Raji (cell line): Measurements from ENCODE around the gene IGF1R.

Experiments used
- POLR2A ChIP-seq: IDR thresholded peaks from 2 replicates; pipeline ENCODE4 v1.6.1; 2011; ENCODE audit warnings: low read depth, low read length, control low read depth; ENCODE audit not compliant: insufficient read depth

The IGF1R gene

GRCh38 chr15:98969126-98969735, 320.9 kb downstream of the IGF1R start:
- TF ChIP-seq POLR2A: no peak

- no peak for TF ChIP-seq POLR2A
Observed at GRCh38 chr15:98970799-98971198, 322.5 kb downstream of the IGF1R start.

GRCh38 chr15:98976500-98976899, 328.2 kb downstream of the IGF1R start:
- no peak for TF ChIP-seq POLR2A

GRCh38 chr15:98977441-98977840, 329.1 kb downstream of the IGF1R start:
- TF ChIP-seq POLR2A: no peak

GRCh38 chr15:98978153-98978552, 329.8 kb downstream of the IGF1R start:
- no peak for TF ChIP-seq POLR2A

GRCh38 chr15:98980899-98981228, 332.5 kb downstream of the IGF1R start:
- TF ChIP-seq POLR2A: no peak

- TF ChIP-seq POLR2A: no peak
Observed at GRCh38 chr15:98981851-98982722, 333.7 kb downstream of the IGF1R start.

GRCh38 chr15:98983334-98983733, 335.0 kb downstream of the IGF1R start:
- TF ChIP-seq POLR2A: no peak

GRCh38 chr15:98986281-98986680, 337.9 kb downstream of the IGF1R start:
- no peak for TF ChIP-seq POLR2A

- TF ChIP-seq POLR2A: no peak
Observed at GRCh38 chr15:98994892-98995291, 346.6 kb downstream of the IGF1R start.

- TF ChIP-seq POLR2A: no peak
Observed at GRCh38 chr15:98996169-98996568, 347.8 kb downstream of the IGF1R start.

- no peak for TF ChIP-seq POLR2A
Observed at GRCh38 chr15:98996624-98997023, 348.3 kb downstream of the IGF1R start.

- no peak for TF ChIP-seq POLR2A
Observed at GRCh38 chr15:98997312-98997711, 349.0 kb downstream of the IGF1R start.

- no peak for TF ChIP-seq POLR2A
Observed at GRCh38 chr15:98997755-98998154, 349.4 kb downstream of the IGF1R start.

GRCh38 chr15:98998279-98998678, 349.9 kb downstream of the IGF1R start:
- TF ChIP-seq POLR2A: no peak

- no peak for TF ChIP-seq POLR2A
Observed at GRCh38 chr15:98999233-98999632, 350.9 kb downstream of the IGF1R start.
